OCI-LY1 (cell line): ENCODE results near the gene RPTN.

ENCODE experiments used
- H2AFZ ChIP-seq: fragments of 200-600 bp; sonication (generic), shearing (Covaris generic); 2 replicates; pipeline ENCODE4 v1.6.0; 2014; ENCODE audit warnings: antibody characterized with exemption, mild to moderate bottlenecking, low read length
- H3F3A ChIP-seq: fragments of 200-600 bp; sonication (generic), shearing (Covaris generic); 2 replicates; pipeline ENCODE4 v1.6.0; 2014; ENCODE audit warnings: mild to moderate bottlenecking, antibody characterized with exemption, low read length, moderate library complexity; ENCODE audit not compliant: insufficient read depth
- H3K27ac ChIP-seq: fragments of 200-600 bp; sonication (generic); 2 replicates; pipeline ENCODE4 v1.5.1; 2014; ENCODE audit warnings: low read length, mixed run types, mild to moderate bottlenecking, low read depth; ENCODE audit not compliant: poor library complexity, severe bottlenecking
- H3K27me3 ChIP-seq: fragments of 200-600 bp; sonication (generic); 2 replicates; pipeline ENCODE4 v1.6.0; 2014; ENCODE audit warnings: antibody characterized with exemption, mild to moderate bottlenecking, low read length, moderate library complexity; ENCODE audit not compliant: insufficient read depth
- H3K36me3 ChIP-seq: fragments of 200-600 bp; sonication (generic); 2 replicates; pipeline ENCODE4 v1.6.1; 2014; ENCODE audit warnings: mild to moderate bottlenecking, antibody characterized with exemption, low read length, moderate library complexity, mixed read lengths; ENCODE audit not compliant: insufficient read depth
- H3K4me1 ChIP-seq: fragments of 200-600 bp; sonication (generic); 2 replicates; pipeline ENCODE4 v1.5.1; 2014; ENCODE audit warnings: mild to moderate bottlenecking, low read length, moderate library complexity; ENCODE audit not compliant: insufficient read depth, severe bottlenecking
- H3K4me2 ChIP-seq: fragments of 200-600 bp; sonication (generic), shearing (Covaris generic); 2 replicates; pipeline ENCODE4 v1.6.1; 2014; ENCODE audit warnings: low read length
- H3K4me3 ChIP-seq: fragments of 200-600 bp; sonication (generic); 2 replicates; pipeline ENCODE4 v1.5.1; 2014; ENCODE audit warnings: low read length, low read depth, mild to moderate bottlenecking, mixed read lengths; ENCODE audit not compliant: poor library complexity, severe bottlenecking
- H3K79me2 ChIP-seq: fragments of 200-600 bp; shearing (Covaris generic); 2 replicates; pipeline ENCODE4 v1.6.1; 2016; ENCODE audit warnings: mixed run types, low read length, mixed read lengths; ENCODE audit not compliant: insufficient read depth
- H3K9ac ChIP-seq: fragments of 200-600 bp; sonication (generic), shearing (Covaris generic); 2 replicates; pipeline ENCODE4 v1.6.1; 2014; ENCODE audit warnings: mild to moderate bottlenecking, low read length, mixed read lengths
- H3K9me2 ChIP-seq: fragments of 200-600 bp; sonication (generic), shearing (Covaris generic); 2 replicates; pipeline ENCODE4 v1.6.1; 2014; ENCODE audit warnings: low read depth, mild to moderate bottlenecking, low read length, mixed read lengths
- H3K9me3 ChIP-seq: fragments of 200-600 bp; shearing (Covaris generic); 2 replicates; pipeline ENCODE4 v1.6.1; 2014; ENCODE audit warnings: low read length, mixed read lengths
- H4K20me1 ChIP-seq: fragments of 200-600 bp; sonication (generic), shearing (Covaris generic); 2 replicates; pipeline ENCODE4 v1.6.0; 2016; ENCODE audit warnings: mild to moderate bottlenecking, low read length; ENCODE audit not compliant: insufficient read depth
- CTCF ChIP-seq: fragments of 200-600 bp; sonication (generic), shearing (Covaris generic); IDR thresholded peaks from 2 replicates; pipeline ENCODE4 v1.5.1; 2017; ENCODE audit warnings: mild to moderate bottlenecking, antibody characterized with exemption, low read length, moderate library complexity, mixed read lengths
- EZH2 ChIP-seq: fragments of 200-600 bp; sonication (generic), shearing (Covaris generic); IDR thresholded peaks from 2 replicates; pipeline ENCODE4 v1.8.0; 2017; ENCODE audit warnings: borderline replicate concordance, mixed run types, mild to moderate bottlenecking, antibody characterized with exemption, low read length, moderate library complexity, mixed read lengths

The RPTN gene

GRCh38 chr1:152107031-152107983 is 51.7 kb downstream of the RPTN start:
- H3K4me1 ChIP-seq: no peaks in the 10 kb centered on the region
- H4K20me1 ChIP-seq: no peaks in the 10 kb centered on the region
- H3K9ac ChIP-seq: no peak overlapping the region
- no peak overlapping the region for H3K4me2 ChIP-seq
- H3K79me2 ChIP-seq: no peaks in the 10 kb centered on the region
- H3K9me3 ChIP-seq: no peaks in the 10 kb centered on the region
- H3K4me3 ChIP-seq: no peak overlapping the region
- no peak overlapping the region for H3K27ac ChIP-seq
- H3F3A ChIP-seq: no peaks in the 10 kb centered on the region
- no peak overlapping the region for H2AFZ ChIP-seq
- no peaks in the 10 kb centered on the region for H3K36me3 ChIP-seq
- no peaks in the 10 kb centered on the region for H3K27me3 ChIP-seq
- TF ChIP-seq CTCF (no peak), EZH2 (no peak)
- H3K9me2 ChIP-seq: no peaks in the 10 kb centered on the region

GRCh38 chr1:152104854-152105253 is 54.2 kb downstream of the RPTN start:
- Histone ChIP-seq H3F3A (no peaks in the 10 kb centered on the region), H3K4me3 (no peak overlapping the region), H3K4me1 (no peaks in the 10 kb centered on the region), H3K79me2 (no peaks in the 10 kb centered on the region), H3K4me2 (no peak overlapping the region), H3K27me3 (no peaks in the 10 kb centered on the region), H3K9me2 (no peaks in the 10 kb centered on the region), H3K9ac (no peak overlapping the region), H3K27ac (no peak overlapping the region), H3K9me3 (no peaks in the 10 kb centered on the region), H3K36me3 (no peaks in the 10 kb centered on the region), H2AFZ (no peak overlapping the region), H4K20me1 (no peaks in the 10 kb centered on the region)
- TF ChIP-seq CTCF: no peak
- TF ChIP-seq EZH2: no peak
